Stimulated activated memory B cell treated with anti-CD40 and anti-IgM and Interleukin-4, amounts not matched to agents 10 μg/mL and 1 μg/mL and 100 μg/mL, for 72 hours (primary cell): Measurements from ENCODE around the gene QPCT.
"Not testable (repeated sequence)": the region's sequence is repeated elsewhere in the genome, so short reads cannot be mapped to it uniquely, and the experiment has no call there.

Source experiments
- ATAC-seq: fragments of 150-1000 bp; cut with Tn5 transposase; 2 replicates; pipeline ENCODE4 v1.10.0; 2021
- H3K27ac Mint-ChIP-seq: one replicate; pipeline ENCODE4 v1.8.0; 2022; ENCODE audit warnings: mild to moderate bottlenecking, mixed read lengths
- H3K27me3 Mint-ChIP-seq: one replicate; pipeline ENCODE4 v1.8.0; 2022; ENCODE audit warnings: mixed read lengths
- H3K36me3 Mint-ChIP-seq: one replicate; pipeline ENCODE4 v1.8.0; 2022; ENCODE audit warnings: mixed read lengths
- H3K4me1 Mint-ChIP-seq: one replicate; pipeline ENCODE4 v1.8.0; 2022; ENCODE audit warnings: mixed read lengths
- H3K4me3 Mint-ChIP-seq: one replicate; pipeline ENCODE4 v1.8.0; 2022; ENCODE audit warnings: mild to moderate bottlenecking, moderate library complexity, mixed read lengths
- H3K9me3 Mint-ChIP-seq: one replicate; pipeline ENCODE4 v1.8.0; 2022; ENCODE audit warnings: mixed read lengths

QPCT gene

GRCh38 chr2:37364351-37364750, 19.9 kb downstream of the QPCT start:
- ATAC-seq, result no peak
- H3K27me3 Mint-ChIP-seq, result no peaks in the 10 kb centered on the region

GRCh38 chr2:37365669-37366068, 21.2 kb downstream of the QPCT start:
- peaks cover 2% of the 10 kb centered on the region for H3K4me1 Mint-ChIP-seq
- H3K36me3 Mint-ChIP-seq, result peaks cover 5% of the 10 kb centered on the region
- ATAC-seq, result peak; percentile 92
- no peak overlapping the region for H3K27ac Mint-ChIP-seq
- H3K27me3 Mint-ChIP-seq, result no peaks in the 10 kb centered on the region
- H3K4me3 Mint-ChIP-seq, result no peak overlapping the region
- no peaks in the 10 kb centered on the region for H3K9me3 Mint-ChIP-seq

More at GRCh38 chr2:37364351-37364750, 19.9 kb downstream of the QPCT start:
- Mint-ChIP-seq H3K27ac (no peak overlapping the region), H3K4me3 (no peak overlapping the region), H3K9me3 (no peaks in the 10 kb centered on the region), H3K36me3 (peaks cover 5% of the 10 kb centered on the region), H3K4me1 (no peaks in the 10 kb centered on the region)

GRCh38 chr2:37366773-37367172, 22.3 kb downstream of the QPCT start:
- ATAC-seq, result peak; percentile 6
- peaks cover 5% of the 10 kb centered on the region for H3K36me3 Mint-ChIP-seq
- no peaks in the 10 kb centered on the region for H3K27me3 Mint-ChIP-seq
- H3K4me1 Mint-ChIP-seq, result peaks cover 6% of the 10 kb centered on the region
- H3K27ac Mint-ChIP-seq, result no peak overlapping the region
- H3K9me3 Mint-ChIP-seq, result no peaks in the 10 kb centered on the region
- no peak overlapping the region for H3K4me3 Mint-ChIP-seq

GRCh38 chr2:37367310-37367709, 22.9 kb downstream of the QPCT start:
- Mint-ChIP-seq H3K27ac (no peak overlapping the region), H3K4me3 (no peak overlapping the region), H3K27me3 (no peaks in the 10 kb centered on the region), H3K36me3 (peaks cover 5% of the 10 kb centered on the region), H3K4me1 (peaks cover 6% of the 10 kb centered on the region), H3K9me3 (no peaks in the 10 kb centered on the region)
- ATAC-seq, result no peak

- Mint-ChIP-seq H3K4me1 (peaks cover 6% of the 10 kb centered on the region), H3K27me3 (no peaks in the 10 kb centered on the region), H3K36me3 (peaks cover 5% of the 10 kb centered on the region), H3K27ac (no peak overlapping the region), H3K9me3 (no peaks in the 10 kb centered on the region), H3K4me3 (no peak overlapping the region)
- ATAC-seq, result no peak
These were observed 23.6 kb downstream of the QPCT start for GRCh38 chr2:37367984-37368383.

GRCh38 chr2:37370666-37371065, 26.2 kb downstream of the QPCT start:
- no peaks in the 10 kb centered on the region for H3K9me3 Mint-ChIP-seq
- no peak for ATAC-seq
- peaks cover 12% of the 10 kb centered on the region for H3K4me1 Mint-ChIP-seq
- H3K4me3 Mint-ChIP-seq, result no peak overlapping the region
- no peak overlapping the region for H3K27ac Mint-ChIP-seq
- no peaks in the 10 kb centered on the region for H3K27me3 Mint-ChIP-seq
- H3K36me3 Mint-ChIP-seq, result peaks cover 5% of the 10 kb centered on the region

GRCh38 chr2:37372000-37372399, 27.6 kb downstream of the QPCT start:
- Mint-ChIP-seq H3K36me3 (peaks cover 5% of the 10 kb centered on the region), H3K4me1 (peaks cover 26% of the 10 kb centered on the region), H3K4me3 (no peak overlapping the region), H3K9me3 (no peaks in the 10 kb centered on the region), H3K27me3 (no peaks in the 10 kb centered on the region), H3K27ac (no peak overlapping the region)
- ATAC-seq, result no peak

GRCh38 chr2:37375741-37376288, 31.4 kb downstream of the QPCT start:
- Mint-ChIP-seq H3K36me3 (no peaks in the 10 kb centered on the region), H3K4me1 (peaks cover 39% of the 10 kb centered on the region), H3K9me3 (no peaks in the 10 kb centered on the region), H3K27me3 (no peaks in the 10 kb centered on the region), H3K27ac (peak overlapping the region; percentile 78), H3K4me3 (peak overlapping the region; percentile 66)
- peak; percentile 53 for ATAC-seq

- peaks cover 37% of the 10 kb centered on the region for H3K4me1 Mint-ChIP-seq
- H3K36me3 Mint-ChIP-seq, result no peaks in the 10 kb centered on the region
- peak; percentile 91 for ATAC-seq
- peak overlapping the region; percentile 78 for H3K27ac Mint-ChIP-seq
- no peaks in the 10 kb centered on the region for H3K27me3 Mint-ChIP-seq
- H3K9me3 Mint-ChIP-seq, result no peaks in the 10 kb centered on the region
- H3K4me3 Mint-ChIP-seq, result peak overlapping the region; percentile 66
These were observed 32.2 kb downstream of the QPCT start for GRCh38 chr2:37376421-37377186.

- peak overlapping the region; percentile 78 for H3K27ac Mint-ChIP-seq
- no peaks in the 10 kb centered on the region for H3K27me3 Mint-ChIP-seq
- H3K9me3 Mint-ChIP-seq, result no peaks in the 10 kb centered on the region
- H3K36me3 Mint-ChIP-seq, result no peaks in the 10 kb centered on the region
- H3K4me1 Mint-ChIP-seq, result peaks cover 37% of the 10 kb centered on the region
- peak overlapping the region; percentile 59 for H3K4me3 Mint-ChIP-seq
- peak; percentile 77 for ATAC-seq
These were observed 32.7 kb downstream of the QPCT start for GRCh38 chr2:37377187-37377532.

- H3K9me3 Mint-ChIP-seq, result no peaks in the 10 kb centered on the region
- peaks cover 37% of the 10 kb centered on the region for H3K4me1 Mint-ChIP-seq
- H3K36me3 Mint-ChIP-seq, result no peaks in the 10 kb centered on the region
- H3K27ac Mint-ChIP-seq, result no peak overlapping the region
- H3K4me3 Mint-ChIP-seq, result no peak overlapping the region
- ATAC-seq, result no peak
- H3K27me3 Mint-ChIP-seq, result no peaks in the 10 kb centered on the region
These were observed 34.0 kb downstream of the QPCT start for GRCh38 chr2:37378411-37378810.

- no peak overlapping the region for H3K4me3 Mint-ChIP-seq
- no peak for ATAC-seq
- H3K36me3 Mint-ChIP-seq, result no peaks in the 10 kb centered on the region
- H3K9me3 Mint-ChIP-seq, result no peaks in the 10 kb centered on the region
- H3K27ac Mint-ChIP-seq, result no peak overlapping the region
- H3K4me1 Mint-ChIP-seq, result peaks cover 34% of the 10 kb centered on the region
- no peaks in the 10 kb centered on the region for H3K27me3 Mint-ChIP-seq
These were observed 35.5 kb downstream of the QPCT start for GRCh38 chr2:37379881-37380296.

GRCh38 chr2:37380787-37381186, 36.4 kb downstream of the QPCT start:
- H3K27ac Mint-ChIP-seq, H3K36me3 Mint-ChIP-seq, H3K9me3 Mint-ChIP-seq, H3K27me3 Mint-ChIP-seq, ATAC-seq, H3K4me3 Mint-ChIP-seq: not testable (repeated sequence)
- peaks cover 29% of the 10 kb centered on the region for H3K4me1 Mint-ChIP-seq

- not testable (repeated sequence) for H3K27me3 Mint-ChIP-seq
These were observed 39.8 kb downstream of the QPCT start for GRCh38 chr2:37384261-37384660.

GRCh38 chr2:37387148-37387835, 42.9 kb downstream of the QPCT start:
- H3K9me3 Mint-ChIP-seq, result no peaks in the 10 kb centered on the region
- H3K27ac Mint-ChIP-seq, result no peak overlapping the region
- no peaks in the 10 kb centered on the region for H3K36me3 Mint-ChIP-seq
- no peaks in the 10 kb centered on the region for H3K4me1 Mint-ChIP-seq
- H3K27me3 Mint-ChIP-seq, result no peaks in the 10 kb centered on the region
- no peak for ATAC-seq
- H3K4me3 Mint-ChIP-seq, result no peak overlapping the region

More at GRCh38 chr2:37384261-37384660, 39.8 kb downstream of the QPCT start:
- not testable (repeated sequence) for ATAC-seq, H3K9me3 Mint-ChIP-seq, H3K4me3 Mint-ChIP-seq, H3K4me1 Mint-ChIP-seq, H3K27ac Mint-ChIP-seq, H3K36me3 Mint-ChIP-seq

- no peaks in the 10 kb centered on the region for H3K36me3 Mint-ChIP-seq
- no peaks in the 10 kb centered on the region for H3K9me3 Mint-ChIP-seq
- no peaks in the 10 kb centered on the region for H3K27me3 Mint-ChIP-seq
- H3K4me1 Mint-ChIP-seq, result no peaks in the 10 kb centered on the region
- H3K27ac Mint-ChIP-seq, result no peak overlapping the region
- H3K4me3 Mint-ChIP-seq, result no peak overlapping the region
- no peak for ATAC-seq
These were observed 43.6 kb downstream of the QPCT start for GRCh38 chr2:37388074-37388473.
